DMS153 treated with DMSO at 0.1 percent for 48 hours (cell line): Measurements from ENCODE around the gene ZNF606.
"Not testable (repeated sequence)": the region's sequence is repeated elsewhere in the genome, so short reads cannot be mapped to it uniquely, and the experiment has no call there.

Experiments
- DNase-seq: peaks from one replicate; lab custom pipeline; 2025; ENCODE audit not compliant: unreplicated experiment; lab: John Stamatoyannopoulos, UW

ZNF606 gene

GRCh38 chr19:58010507-58010906 is 7.9 kb upstream of the ZNF606 start:
- DNase-seq, result no peak

- no peak for DNase-seq
Measured at GRCh38 chr19:58009666-58010301, 7.2 kb upstream of the ZNF606 start.

- DNase-seq, result no peak
Measured at GRCh38 chr19:58009301-58009665, 6.7 kb upstream of the ZNF606 start.

- not testable (repeated sequence) for DNase-seq
Measured at GRCh38 chr19:58008877-58009276, 6.3 kb upstream of the ZNF606 start.

GRCh38 chr19:58007285-58007684 is 4.7 kb upstream of the ZNF606 start:
- DNase-seq, result no peak

GRCh38 chr19:58003174-58003828 is 681 bp upstream of the ZNF606 start:
- no peak for DNase-seq

- DNase-seq, result no peak
Measured at GRCh38 chr19:58001895-58002369, 688 bp downstream of the ZNF606 start.

- DNase-seq, result no peak
Measured at GRCh38 chr19:58000677-58001076, 1.9 kb downstream of the ZNF606 start.

- DNase-seq, result no peak
Measured at GRCh38 chr19:57992841-57993240, 9.8 kb downstream of the ZNF606 start.

GRCh38 chr19:57978586-57979289 is 23.9 kb downstream of the ZNF606 start:
- no peak for DNase-seq

GRCh38 chr19:57974434-57974833 is 28.2 kb downstream of the ZNF606 start, which contains the start of gene C19orf18:
Gene C19orf18 (minus strand): TSS chr19:57974534. CDS start chr19:57974432, 102 bp downstream.
- no peak for DNase-seq

GRCh38 chr19:57964761-57965160 is 37.9 kb downstream of the ZNF606 start:
- no peak for DNase-seq

- DNase-seq, result no peak
Measured at GRCh38 chr19:57961785-57962184, 40.8 kb downstream of the ZNF606 start.

GRCh38 chr19:57954996-57955395 is 47.6 kb downstream of the ZNF606 start:
- DNase-seq, result no peak

GRCh38 chr19:57949702-57950101 is 52.9 kb downstream of the ZNF606 start:
- no peak for DNase-seq

- DNase-seq, result no peak
Measured at GRCh38 chr19:57949296-57949695, 53.3 kb downstream of the ZNF606 start.

GRCh38 chr19:57947419-57948134 is 55.0 kb downstream of the ZNF606 start, which contains the start of gene ZNF256:
Gene ZNF256 (minus strand): TSS chr19:57947706. CDS start chr19:57947474, 232 bp downstream.
- no peak for DNase-seq

- DNase-seq, result no peak
Measured at GRCh38 chr19:57947088-57947418, 55.6 kb downstream of the ZNF606 start.

GRCh38 chr19:57946316-57946715 is 56.3 kb downstream of the ZNF606 start:
- DNase-seq, result no peak

GRCh38 chr19:57941593-57941992 is 61.0 kb downstream of the ZNF606 start:
- no peak for DNase-seq

GRCh38 chr19:57935731-57936130 is 66.9 kb downstream of the ZNF606 start:
- DNase-seq, result no peak
